Measurements from ENCODE around the gene DCDC2C.

DNA sequence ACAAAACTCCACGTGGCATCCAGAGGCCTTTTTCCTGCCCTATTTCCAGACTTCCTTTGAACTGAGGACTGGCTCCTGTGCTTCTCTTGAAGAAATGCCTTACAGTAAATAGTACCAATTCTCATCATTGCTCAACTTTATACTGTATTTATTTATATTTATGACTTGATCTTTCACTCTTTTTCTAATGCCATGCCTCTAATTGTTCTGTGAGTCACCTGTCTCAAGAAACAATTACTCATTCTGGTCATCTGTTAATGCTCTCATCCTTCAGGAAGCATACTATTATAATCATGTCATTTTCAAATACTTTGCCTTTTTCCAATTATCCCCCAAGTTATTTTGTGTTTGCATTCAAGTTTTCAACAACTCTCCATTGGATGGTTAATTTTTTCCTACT lies 85.9 kb downstream of the DCDC2C start:
- TF ChIP-seq ZNF263 (CRISPR knock-in tag; IDR thresholded peaks at IDR 0.05; ENCODE audit: low read depth), result no peak
- TF ChIP-seq, protein P1, sequence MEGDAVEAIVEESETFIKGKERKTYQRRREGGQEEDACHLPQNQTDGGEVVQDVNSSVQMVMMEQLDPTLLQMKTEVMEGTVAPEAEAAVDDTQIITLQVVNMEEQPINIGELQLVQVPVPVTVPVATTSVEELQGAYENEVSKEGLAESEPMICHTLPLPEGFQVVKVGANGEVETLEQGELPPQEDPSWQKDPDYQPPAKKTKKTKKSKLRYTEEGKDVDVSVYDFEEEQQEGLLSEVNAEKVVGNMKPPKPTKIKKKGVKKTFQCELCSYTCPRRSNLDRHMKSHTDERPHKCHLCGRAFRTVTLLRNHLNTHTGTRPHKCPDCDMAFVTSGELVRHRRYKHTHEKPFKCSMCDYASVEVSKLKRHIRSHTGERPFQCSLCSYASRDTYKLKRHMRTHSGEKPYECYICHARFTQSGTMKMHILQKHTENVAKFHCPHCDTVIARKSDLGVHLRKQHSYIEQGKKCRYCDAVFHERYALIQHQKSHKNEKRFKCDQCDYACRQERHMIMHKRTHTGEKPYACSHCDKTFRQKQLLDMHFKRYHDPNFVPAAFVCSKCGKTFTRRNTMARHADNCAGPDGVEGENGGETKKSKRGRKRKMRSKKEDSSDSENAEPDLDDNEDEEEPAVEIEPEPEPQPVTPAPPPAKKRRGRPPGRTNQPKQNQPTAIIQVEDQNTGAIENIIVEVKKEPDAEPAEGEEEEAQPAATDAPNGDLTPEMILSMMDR (IDR thresholded peaks at IDR 0.05), result no peak
- TF ChIP-seq CREB1 (CRISPR knock-in tag; IDR thresholded peaks at IDR 0.05), result no peak
- no peak for TF ChIP-seq ELF4 (CRISPR knock-in tag; IDR thresholded peaks at IDR 0.05; ENCODE audit: low read depth)
- TF ChIP-seq, protein P2, sequence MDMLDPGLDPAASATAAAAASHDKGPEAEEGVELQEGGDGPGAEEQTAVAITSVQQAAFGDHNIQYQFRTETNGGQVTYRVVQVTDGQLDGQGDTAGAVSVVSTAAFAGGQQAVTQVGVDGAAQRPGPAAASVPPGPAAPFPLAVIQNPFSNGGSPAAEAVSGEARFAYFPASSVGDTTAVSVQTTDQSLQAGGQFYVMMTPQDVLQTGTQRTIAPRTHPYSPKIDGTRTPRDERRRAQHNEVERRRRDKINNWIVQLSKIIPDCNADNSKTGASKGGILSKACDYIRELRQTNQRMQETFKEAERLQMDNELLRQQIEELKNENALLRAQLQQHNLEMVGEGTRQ (CRISPR knock-in tag; IDR thresholded peaks at IDR 0.05), result no peak
- TF ChIP-seq, protein P3, sequence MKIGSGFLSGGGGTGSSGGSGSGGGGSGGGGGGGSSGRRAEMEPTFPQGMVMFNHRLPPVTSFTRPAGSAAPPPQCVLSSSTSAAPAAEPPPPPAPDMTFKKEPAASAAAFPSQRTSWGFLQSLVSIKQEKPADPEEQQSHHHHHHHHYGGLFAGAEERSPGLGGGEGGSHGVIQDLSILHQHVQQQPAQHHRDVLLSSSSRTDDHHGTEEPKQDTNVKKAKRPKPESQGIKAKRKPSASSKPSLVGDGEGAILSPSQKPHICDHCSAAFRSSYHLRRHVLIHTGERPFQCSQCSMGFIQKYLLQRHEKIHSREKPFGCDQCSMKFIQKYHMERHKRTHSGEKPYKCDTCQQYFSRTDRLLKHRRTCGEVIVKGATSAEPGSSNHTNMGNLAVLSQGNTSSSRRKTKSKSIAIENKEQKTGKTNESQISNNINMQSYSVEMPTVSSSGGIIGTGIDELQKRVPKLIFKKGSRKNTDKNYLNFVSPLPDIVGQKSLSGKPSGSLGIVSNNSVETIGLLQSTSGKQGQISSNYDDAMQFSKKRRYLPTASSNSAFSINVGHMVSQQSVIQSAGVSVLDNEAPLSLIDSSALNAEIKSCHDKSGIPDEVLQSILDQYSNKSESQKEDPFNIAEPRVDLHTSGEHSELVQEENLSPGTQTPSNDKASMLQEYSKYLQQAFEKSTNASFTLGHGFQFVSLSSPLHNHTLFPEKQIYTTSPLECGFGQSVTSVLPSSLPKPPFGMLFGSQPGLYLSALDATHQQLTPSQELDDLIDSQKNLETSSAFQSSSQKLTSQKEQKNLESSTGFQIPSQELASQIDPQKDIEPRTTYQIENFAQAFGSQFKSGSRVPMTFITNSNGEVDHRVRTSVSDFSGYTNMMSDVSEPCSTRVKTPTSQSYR (CRISPR knock-in tag; IDR thresholded peaks at IDR 0.05), result no peak
- no peak for TF ChIP-seq NFE2L1 (CRISPR knock-in tag; IDR thresholded peaks at IDR 0.05)
- TF ChIP-seq ETV6 (CRISPR knock-in tag; IDR thresholded peaks at IDR 0.05), result no peak
- TF ChIP-seq, protein P4, sequence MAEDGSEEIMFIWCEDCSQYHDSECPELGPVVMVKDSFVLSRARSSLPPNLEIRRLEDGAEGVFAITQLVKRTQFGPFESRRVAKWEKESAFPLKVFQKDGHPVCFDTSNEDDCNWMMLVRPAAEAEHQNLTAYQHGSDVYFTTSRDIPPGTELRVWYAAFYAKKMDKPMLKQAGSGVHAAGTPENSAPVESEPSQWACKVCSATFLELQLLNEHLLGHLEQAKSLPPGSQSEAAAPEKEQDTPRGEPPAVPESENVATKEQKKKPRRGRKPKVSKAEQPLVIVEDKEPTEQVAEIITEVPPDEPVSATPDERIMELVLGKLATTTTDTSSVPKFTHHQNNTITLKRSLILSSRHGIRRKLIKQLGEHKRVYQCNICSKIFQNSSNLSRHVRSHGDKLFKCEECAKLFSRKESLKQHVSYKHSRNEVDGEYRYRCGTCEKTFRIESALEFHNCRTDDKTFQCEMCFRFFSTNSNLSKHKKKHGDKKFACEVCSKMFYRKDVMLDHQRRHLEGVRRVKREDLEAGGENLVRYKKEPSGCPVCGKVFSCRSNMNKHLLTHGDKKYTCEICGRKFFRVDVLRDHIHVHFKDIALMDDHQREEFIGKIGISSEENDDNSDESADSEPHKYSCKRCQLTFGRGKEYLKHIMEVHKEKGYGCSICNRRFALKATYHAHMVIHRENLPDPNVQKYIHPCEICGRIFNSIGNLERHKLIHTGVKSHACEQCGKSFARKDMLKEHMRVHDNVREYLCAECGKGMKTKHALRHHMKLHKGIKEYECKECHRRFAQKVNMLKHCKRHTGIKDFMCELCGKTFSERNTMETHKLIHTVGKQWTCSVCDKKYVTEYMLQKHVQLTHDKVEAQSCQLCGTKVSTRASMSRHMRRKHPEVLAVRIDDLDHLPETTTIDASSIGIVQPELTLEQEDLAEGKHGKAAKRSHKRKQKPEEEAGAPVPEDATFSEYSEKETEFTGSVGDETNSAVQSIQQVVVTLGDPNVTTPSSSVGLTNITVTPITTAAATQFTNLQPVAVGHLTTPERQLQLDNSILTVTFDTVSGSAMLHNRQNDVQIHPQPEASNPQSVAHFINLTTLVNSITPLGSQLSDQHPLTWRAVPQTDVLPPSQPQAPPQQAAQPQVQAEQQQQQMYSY (CRISPR knock-in tag; IDR thresholded peaks at IDR 0.05), result no peak
- TF ChIP-seq NFYB (CRISPR knock-in tag; conservative IDR thresholded peaks at IDR 0.05; ENCODE audit: low read depth), result no peak
- TF ChIP-seq ZNF232 (CRISPR knock-in tag; IDR thresholded peaks at IDR 0.05), result no peak
- TF ChIP-seq ZNF416 (CRISPR knock-in tag; IDR thresholded peaks at IDR 0.05), result no peak
- no peak for TF ChIP-seq CREM (CRISPR knock-in tag; IDR thresholded peaks at IDR 0.05)
- no peak for TF ChIP-seq MAX (CRISPR knock-in tag; IDR thresholded peaks at IDR 0.05)

Data from WTC11 (cell line).